22Rv1 (cell line): ENCODE measurements around the gene CFAP99.

Experiments
- CTCF ChIP-seq: fragments of 450-650 bp; IDR thresholded peaks from 2 replicates; pipeline ENCODE4 v1.5.1; 2017; ENCODE audit warnings: mild to moderate bottlenecking
- ZFX ChIP-seq: fragments of 450-650 bp; IDR thresholded peaks from 2 replicates; pipeline ENCODE4 v1.6.1; 2017; ENCODE audit warnings: antibody characterized with exemption, borderline replicate concordance

GRCh38 chr4:2494992-2495391 lies 76.2 kb downstream of the CFAP99 start:
- TF ChIP-seq CTCF (no peak), ZFX (no peak)
